ENCODE measurements around the gene HMCN1.
"Not testable (repeated sequence)": the region's sequence is repeated elsewhere in the genome, so short reads cannot be mapped to it uniquely, and the experiment has no call there.

Gene HMCN1

DNA sequence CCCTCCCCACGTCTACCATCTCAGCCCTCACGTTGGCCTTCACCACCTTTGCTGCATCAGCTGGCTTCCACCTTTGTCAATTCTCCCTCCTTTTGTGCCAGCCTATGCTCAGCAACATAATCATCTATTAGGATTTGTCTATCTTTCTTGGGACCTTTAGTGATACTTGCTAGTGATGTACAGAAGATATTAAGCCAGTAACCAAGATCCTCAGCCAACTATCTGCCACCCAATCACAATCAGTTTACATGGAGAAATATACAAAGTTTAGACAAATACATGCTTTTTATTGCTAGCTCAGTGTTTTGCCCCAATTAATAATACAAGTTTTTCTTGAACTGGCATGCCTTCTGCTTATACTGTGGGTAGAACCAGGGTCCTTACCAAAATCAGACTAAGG is 468.6 kb downstream of the HMCN1 start:
- no peak for DNase-seq (ENCODE audit: low read depth)
- no peak for TF ChIP-seq CTCF (conservative IDR thresholded peaks at IDR 0.05; ENCODE audit: low read length)
- no peak overlapping the region for H3K4me3 ChIP-seq (ENCODE audit: low read length)

DNA sequence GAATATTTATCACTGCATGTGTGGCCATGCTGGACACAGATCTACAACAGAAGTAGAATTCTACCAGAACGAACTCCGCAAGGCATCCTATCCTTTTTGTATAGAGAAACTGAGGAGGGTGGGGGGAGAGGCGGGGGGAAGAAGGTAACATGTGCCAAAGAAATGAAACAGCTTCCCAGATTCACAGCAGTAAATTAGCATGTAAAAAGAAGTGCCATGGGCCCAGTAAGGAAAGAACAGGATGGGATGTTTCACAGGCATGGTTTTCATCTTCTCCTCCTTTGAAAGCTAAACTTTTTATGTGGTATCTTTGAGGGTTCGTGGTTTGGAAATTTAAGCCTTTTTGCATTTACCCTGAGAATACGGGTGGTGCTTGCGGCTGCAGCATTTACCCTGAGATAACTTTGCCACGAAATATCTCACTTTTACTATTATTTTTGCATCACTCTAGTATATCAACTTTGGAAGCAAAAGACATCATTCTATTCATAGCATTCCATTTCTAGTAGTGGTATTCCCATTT is 471.9 kb downstream of the HMCN1 start:
- no peak for DNase-seq (ENCODE audit: low read depth)
- H3K4me3 ChIP-seq (ENCODE audit: low read length), result no peak overlapping the region
- no peak for TF ChIP-seq CTCF (conservative IDR thresholded peaks at IDR 0.05; ENCODE audit: low read length)

DNA sequence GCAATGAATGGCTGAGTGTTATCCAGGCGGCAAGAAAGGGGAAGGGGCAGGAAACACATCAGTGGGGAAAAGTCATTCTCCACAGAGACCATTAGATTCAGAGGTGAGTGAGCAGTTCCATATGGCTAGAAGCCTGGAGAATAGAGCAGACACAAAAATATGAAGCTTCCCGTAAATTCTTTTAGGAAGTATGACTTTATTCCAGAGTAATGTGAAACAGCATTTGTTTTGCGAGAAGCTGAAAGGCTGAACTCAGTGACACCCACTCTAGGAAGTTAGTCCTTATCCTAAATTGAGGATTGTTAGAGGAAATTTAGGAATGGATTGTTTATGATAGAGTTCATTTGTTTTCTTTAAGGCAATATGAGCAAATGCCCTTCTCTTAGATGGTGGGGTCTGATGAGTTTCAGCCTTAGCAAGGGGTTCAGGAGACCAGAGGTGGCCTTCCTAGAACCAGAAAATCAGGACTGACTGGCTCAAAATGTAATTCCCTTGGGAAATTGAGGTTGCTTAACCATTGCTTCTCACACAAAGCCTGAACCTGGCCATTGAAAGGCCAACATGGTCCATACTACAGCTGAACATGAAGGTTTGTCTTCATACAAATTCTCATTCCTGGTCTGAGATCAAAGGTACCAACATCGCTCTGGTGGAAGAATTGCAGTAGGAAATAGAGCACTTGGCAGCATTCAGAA is 473.3 kb downstream of the HMCN1 start:
- DNase-seq (ENCODE audit: low read depth), result peak; percentile 71
- H3K4me3 ChIP-seq (ENCODE audit: low read length), result no peak overlapping the region
- no peak for TF ChIP-seq CTCF (conservative IDR thresholded peaks at IDR 0.05; ENCODE audit: low read length)

- DNase-seq (ENCODE audit: low read depth), result peak; percentile 53
- H3K4me3 ChIP-seq (ENCODE audit: low read length), result no peak overlapping the region
- no peak for TF ChIP-seq CTCF (conservative IDR thresholded peaks at IDR 0.05; ENCODE audit: low read length)
Measured at GRCh38 chr1:186208405-186209129, 474.4 kb downstream of the HMCN1 start.

- H3K4me3 ChIP-seq (ENCODE audit: low read length), result no peak overlapping the region
- TF ChIP-seq CTCF (conservative IDR thresholded peaks at IDR 0.05; ENCODE audit: low read length), result no peak
- no peak for DNase-seq (ENCODE audit: low read depth)
Measured at GRCh38 chr1:186210258-186210657, 476.1 kb downstream of the HMCN1 start.

- DNase-seq (ENCODE audit: low read depth), result not testable (repeated sequence)
Measured at GRCh38 chr1:186211583-186211982, 477.4 kb downstream of the HMCN1 start.

DNA sequence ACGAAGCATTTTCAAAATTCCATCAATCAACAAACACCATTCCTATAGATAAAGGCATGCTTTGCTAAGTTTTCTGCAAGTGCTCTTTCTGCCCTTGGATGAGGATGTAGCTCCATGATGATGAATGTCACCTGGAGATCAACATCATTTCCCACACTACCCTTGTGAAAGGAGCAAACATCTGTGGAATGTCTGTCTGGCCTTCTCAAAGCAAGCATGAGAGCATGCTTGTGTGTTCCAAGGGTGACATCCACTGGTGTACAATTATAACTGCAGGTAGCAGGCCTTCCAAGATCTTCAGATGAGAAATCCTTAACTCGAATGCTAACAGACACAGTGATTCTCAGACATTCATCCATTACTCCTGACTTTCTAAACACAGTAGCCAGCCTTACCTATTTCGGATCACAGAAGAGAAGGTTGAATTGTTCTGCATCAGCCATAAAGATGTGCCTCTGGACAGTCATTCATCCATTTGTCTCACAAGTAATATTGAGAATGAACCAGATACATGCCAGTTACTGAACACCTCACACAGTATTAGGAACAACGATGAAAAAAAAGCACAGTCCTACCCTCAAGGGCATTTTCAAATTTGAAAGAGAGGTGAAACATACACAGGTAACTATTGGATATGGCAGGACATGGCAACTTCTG is 478.5 kb downstream of the HMCN1 start:
- H3K4me3 ChIP-seq (ENCODE audit: low read length), result no peak overlapping the region
- peak; percentile 98 for DNase-seq (ENCODE audit: low read depth)
- peak; percentile 97 for TF ChIP-seq CTCF (conservative IDR thresholded peaks at IDR 0.05; ENCODE audit: low read length)

More at GRCh38 chr1:186211583-186211982, 477.4 kb downstream of the HMCN1 start:
- not testable (repeated sequence) for H3K4me3 ChIP-seq (ENCODE audit: low read length)
